Measurements from ENCODE around the gene OTUD1.

The OTUD1 gene

DNA sequence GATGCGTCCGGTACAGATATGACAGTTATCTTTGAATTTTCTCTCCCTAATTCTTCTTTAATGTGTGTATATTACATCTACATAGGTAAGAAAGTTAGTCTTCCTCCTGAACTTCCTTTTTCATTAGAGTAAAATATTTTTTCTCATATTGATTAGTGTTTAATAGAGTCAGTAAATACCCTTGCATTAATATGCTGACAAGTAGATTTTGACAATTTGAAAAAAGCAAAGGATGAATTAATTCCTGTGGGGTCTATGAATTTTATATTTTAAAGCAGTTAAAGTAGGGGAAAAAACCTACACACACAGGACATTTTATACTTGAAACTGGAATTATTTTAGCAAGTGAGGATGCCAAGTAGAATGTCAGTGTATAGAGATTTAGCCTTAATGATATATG is 9.4 kb downstream of the OTUD1 start:
- no peaks in the 10 kb centered on the region for H3K27me3 ChIP-seq (replicated peaks; ENCODE audit: control insufficient read depth, insufficient read depth, low read length)
- no peak overlapping the region for H3K4me3 ChIP-seq (replicated peaks; ENCODE audit: low read depth, low read length)
- no peak for DNase-seq (ENCODE audit: extremely low read depth, insufficient read length)
- H3K36me3 ChIP-seq (ENCODE audit: control insufficient read depth, insufficient read depth, low read length), result no peaks in the 10 kb centered on the region
- TF ChIP-seq, protein P1, sequence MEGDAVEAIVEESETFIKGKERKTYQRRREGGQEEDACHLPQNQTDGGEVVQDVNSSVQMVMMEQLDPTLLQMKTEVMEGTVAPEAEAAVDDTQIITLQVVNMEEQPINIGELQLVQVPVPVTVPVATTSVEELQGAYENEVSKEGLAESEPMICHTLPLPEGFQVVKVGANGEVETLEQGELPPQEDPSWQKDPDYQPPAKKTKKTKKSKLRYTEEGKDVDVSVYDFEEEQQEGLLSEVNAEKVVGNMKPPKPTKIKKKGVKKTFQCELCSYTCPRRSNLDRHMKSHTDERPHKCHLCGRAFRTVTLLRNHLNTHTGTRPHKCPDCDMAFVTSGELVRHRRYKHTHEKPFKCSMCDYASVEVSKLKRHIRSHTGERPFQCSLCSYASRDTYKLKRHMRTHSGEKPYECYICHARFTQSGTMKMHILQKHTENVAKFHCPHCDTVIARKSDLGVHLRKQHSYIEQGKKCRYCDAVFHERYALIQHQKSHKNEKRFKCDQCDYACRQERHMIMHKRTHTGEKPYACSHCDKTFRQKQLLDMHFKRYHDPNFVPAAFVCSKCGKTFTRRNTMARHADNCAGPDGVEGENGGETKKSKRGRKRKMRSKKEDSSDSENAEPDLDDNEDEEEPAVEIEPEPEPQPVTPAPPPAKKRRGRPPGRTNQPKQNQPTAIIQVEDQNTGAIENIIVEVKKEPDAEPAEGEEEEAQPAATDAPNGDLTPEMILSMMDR (IDR thresholded peaks at IDR 0.05; ENCODE audit: insufficient read depth, low read length, poor library complexity, severe bottlenecking), result no peak

DNA sequence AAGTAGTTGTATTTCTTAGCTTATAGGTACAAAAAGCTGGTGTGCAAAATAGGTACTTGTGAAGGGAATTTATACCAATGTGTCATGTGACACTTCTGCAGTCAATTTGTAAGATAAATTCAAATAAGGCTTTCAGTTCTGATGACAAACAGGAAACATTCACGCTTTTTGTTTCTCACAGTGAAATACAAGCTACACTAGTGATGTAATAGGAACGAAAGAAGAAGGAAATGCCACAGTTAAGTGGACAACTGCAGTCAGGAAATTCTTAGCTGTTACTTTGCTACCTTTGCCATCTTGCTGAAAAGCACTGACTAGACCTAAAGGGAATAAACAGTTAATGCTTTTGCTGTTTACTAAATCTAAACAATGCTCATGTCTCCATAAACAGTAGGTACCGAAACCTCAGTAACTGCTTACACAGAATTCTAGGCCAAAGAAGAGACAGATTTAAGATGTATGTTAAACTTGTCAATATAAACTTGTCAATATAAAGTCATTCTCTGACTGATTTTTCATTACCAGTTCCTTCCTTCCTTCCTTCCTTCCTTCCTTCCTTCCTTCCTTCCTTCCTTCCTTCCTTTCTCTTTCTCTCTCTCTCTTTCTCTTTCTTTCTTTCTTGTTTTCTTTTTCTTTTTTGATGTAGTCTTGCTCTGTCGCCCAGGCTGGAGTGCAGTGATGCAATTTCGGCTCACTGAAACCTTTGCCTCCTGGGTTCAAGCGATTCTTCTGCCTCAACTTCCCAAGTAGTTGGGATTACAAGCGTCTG is 10.1 kb downstream of the OTUD1 start:
- Histone ChIP-seq H3K27me3 (replicated peaks; ENCODE audit: control insufficient read depth, insufficient read depth, low read length) (no peaks in the 10 kb centered on the region), H3K36me3 (ENCODE audit: control insufficient read depth, insufficient read depth, low read length) (no peaks in the 10 kb centered on the region), H3K4me3 (replicated peaks; ENCODE audit: low read depth, low read length) (no peak overlapping the region)
- peak; percentile 43 for DNase-seq (ENCODE audit: extremely low read depth, insufficient read length)
- TF ChIP-seq, protein P1 (IDR thresholded peaks at IDR 0.05; ENCODE audit: insufficient read depth, low read length, poor library complexity, severe bottlenecking), result no peak

DNA sequence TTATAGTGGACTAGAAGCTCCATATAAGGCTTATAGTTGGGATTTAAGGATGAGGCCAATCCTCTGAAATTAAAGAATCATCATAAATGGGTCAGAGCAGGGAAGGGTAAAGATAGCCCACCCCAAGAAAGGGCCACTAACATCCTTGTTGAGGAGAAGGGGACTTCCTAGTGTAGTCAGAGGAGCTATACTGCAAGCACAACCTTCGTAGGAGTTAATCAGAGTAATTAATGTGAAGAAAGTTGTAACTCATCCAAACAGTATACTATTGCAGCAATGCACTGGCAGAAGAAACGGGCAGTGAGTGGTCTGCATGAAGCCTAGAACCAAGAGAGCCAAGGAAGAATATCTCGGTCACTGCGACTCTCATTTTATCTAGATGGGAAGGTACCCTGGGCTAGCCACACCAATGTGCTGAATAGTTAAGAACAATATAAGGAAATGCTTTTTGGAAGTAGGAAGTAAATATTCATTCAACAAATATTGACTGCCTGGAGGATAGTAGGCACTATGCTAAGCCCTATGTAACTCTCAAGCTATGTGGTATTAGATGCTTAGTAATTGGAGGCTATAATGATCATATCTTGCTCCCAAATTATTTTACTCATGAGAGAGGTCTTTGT is 13.3 kb downstream of the OTUD1 start:
- no peaks in the 10 kb centered on the region for H3K36me3 ChIP-seq (ENCODE audit: control insufficient read depth, insufficient read depth, low read length)
- TF ChIP-seq, protein P1 (IDR thresholded peaks at IDR 0.05; ENCODE audit: insufficient read depth, low read length, poor library complexity, severe bottlenecking), result no peak
- H3K4me3 ChIP-seq (replicated peaks; ENCODE audit: low read depth, low read length), result no peak overlapping the region
- no peaks in the 10 kb centered on the region for H3K27me3 ChIP-seq (replicated peaks; ENCODE audit: control insufficient read depth, insufficient read depth, low read length)
- no peak for DNase-seq (ENCODE audit: extremely low read depth, insufficient read length)

DNA sequence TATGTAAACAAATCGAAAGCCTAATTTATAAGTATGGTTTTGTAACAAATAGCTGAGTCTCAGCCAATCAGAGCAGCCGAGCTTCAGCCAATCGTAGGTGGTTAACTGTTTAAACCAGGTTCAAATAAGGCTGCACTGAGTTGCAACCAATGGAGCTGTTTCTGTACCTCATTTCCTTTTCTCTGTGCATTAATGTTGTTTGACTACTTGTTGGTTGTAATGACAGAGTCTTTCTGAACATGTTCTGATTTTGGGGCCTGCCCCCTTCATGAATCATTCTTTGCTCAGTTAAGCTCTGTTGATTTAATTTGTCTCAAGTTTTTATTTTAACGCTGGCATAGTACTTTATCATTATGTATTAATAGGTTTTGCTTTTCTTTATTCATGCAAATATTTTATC is 14.6 kb downstream of the OTUD1 start:
- TF ChIP-seq, protein P1 (IDR thresholded peaks at IDR 0.05; ENCODE audit: insufficient read depth, low read length, poor library complexity, severe bottlenecking), result no peak
- Histone ChIP-seq H3K36me3 (ENCODE audit: control insufficient read depth, insufficient read depth, low read length) (no peaks in the 10 kb centered on the region), H3K4me3 (replicated peaks; ENCODE audit: low read depth, low read length) (no peak overlapping the region), H3K27me3 (replicated peaks; ENCODE audit: control insufficient read depth, insufficient read depth, low read length) (no peaks in the 10 kb centered on the region)
- no peak for DNase-seq (ENCODE audit: extremely low read depth, insufficient read length)

DNA sequence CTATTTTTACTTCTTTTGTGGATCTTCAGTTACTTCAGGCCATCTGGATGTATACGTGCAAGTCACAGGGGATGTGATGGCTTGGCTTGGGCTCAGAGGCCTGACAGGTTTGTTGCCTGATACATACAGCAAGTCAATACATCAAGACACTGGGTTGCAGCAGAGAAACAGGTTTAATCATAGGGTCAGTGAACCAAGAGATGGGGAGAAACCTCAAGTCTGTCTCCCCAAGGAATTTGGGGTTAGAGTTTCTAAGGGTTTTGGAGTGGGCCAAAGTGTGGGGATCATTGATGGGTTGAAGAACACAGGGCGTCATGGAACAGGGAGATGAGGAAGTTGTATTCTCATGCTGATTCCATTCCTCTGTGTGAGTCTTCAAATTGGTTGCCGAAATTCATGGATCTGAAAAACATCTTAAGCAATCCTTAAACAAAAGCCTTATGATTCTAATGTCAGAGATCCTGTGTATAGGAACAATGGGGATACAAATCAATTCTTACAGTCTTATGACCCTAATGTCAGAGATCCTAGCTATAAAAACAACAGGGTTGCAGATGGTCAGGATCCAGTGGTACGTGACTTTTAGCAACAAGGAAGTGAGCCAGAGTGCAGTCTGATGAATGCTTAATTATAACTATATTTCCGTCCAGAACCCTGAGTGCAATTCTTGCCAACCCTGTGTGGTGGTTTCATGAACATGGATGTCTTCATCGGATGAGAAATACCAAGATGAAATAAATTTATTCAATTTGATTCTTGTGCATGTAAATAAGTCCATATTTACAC is 18.9 kb downstream of the OTUD1 start:
- TF ChIP-seq, protein P1 (IDR thresholded peaks at IDR 0.05; ENCODE audit: insufficient read depth, low read length, poor library complexity, severe bottlenecking), result no peak
- DNase-seq (ENCODE audit: extremely low read depth, insufficient read length), result no peak
- H3K27me3 ChIP-seq (replicated peaks; ENCODE audit: control insufficient read depth, insufficient read depth, low read length), result no peaks in the 10 kb centered on the region
- H3K4me3 ChIP-seq (replicated peaks; ENCODE audit: low read depth, low read length), result no peak overlapping the region
- H3K36me3 ChIP-seq (ENCODE audit: control insufficient read depth, insufficient read depth, low read length), result no peaks in the 10 kb centered on the region
